NCI-H2107 (cell line): Measurements from ENCODE around the gene SNAI3.

Source experiments
- DNase-seq: peaks from one replicate; lab custom pipeline; 2025; lab: John Stamatoyannopoulos, UW

The SNAI3 gene

GRCh38 chr16:88686439-88687253 lies at the start of gene SNAI3:
Gene SNAI3, minus strand, starts transcription at chr16:88686507. Its CDS starts 101 bp downstream, at chr16:88686406.
- DNase-seq, result peak; percentile 83

GRCh38 chr16:88736088-88736487 lies 49.8 kb upstream of the SNAI3 start:
- no peak for DNase-seq

GRCh38 chr16:88735616-88736015 lies 49.3 kb upstream of the SNAI3 start:
- no peak for DNase-seq

- no peak for DNase-seq
Observed at GRCh38 chr16:88735121-88735520, 48.8 kb upstream of the SNAI3 start.

- DNase-seq, result no peak
Observed at GRCh38 chr16:88734361-88734728, 48.0 kb upstream of the SNAI3 start.

- DNase-seq, result no peak
Observed at GRCh38 chr16:88733630-88734360, 47.5 kb upstream of the SNAI3 start.

- DNase-seq, result no peak
Observed at GRCh38 chr16:88732961-88733294, 46.6 kb upstream of the SNAI3 start.

GRCh38 chr16:88732172-88732960 lies 46.1 kb upstream of the SNAI3 start:
- no peak for DNase-seq

- no peak for DNase-seq
Observed at GRCh38 chr16:88731699-88732098, 45.4 kb upstream of the SNAI3 start.

GRCh38 chr16:88730632-88731607 lies 44.6 kb upstream of the SNAI3 start:
- DNase-seq, result no peak

GRCh38 chr16:88727871-88728270 lies 41.6 kb upstream of the SNAI3 start:
- no peak for DNase-seq

- no peak for DNase-seq
Observed at GRCh38 chr16:88726981-88727380, 40.7 kb upstream of the SNAI3 start.

GRCh38 chr16:88726408-88726749 lies 40.1 kb upstream of the SNAI3 start:
- no peak for DNase-seq

GRCh38 chr16:88725609-88726407 lies 39.5 kb upstream of the SNAI3 start:
- no peak for DNase-seq

- no peak for DNase-seq
Observed at GRCh38 chr16:88724855-88725555, 38.7 kb upstream of the SNAI3 start.

GRCh38 chr16:88723911-88724310 lies 37.6 kb upstream of the SNAI3 start:
- DNase-seq, result no peak

GRCh38 chr16:88723507-88723887 lies 37.2 kb upstream of the SNAI3 start:
- DNase-seq, result no peak

- DNase-seq, result no peak
Observed at GRCh38 chr16:88722784-88723506, 36.6 kb upstream of the SNAI3 start.
